ENCODE data around the gene C2CD4C.
"Not testable (repeated sequence)": the region's sequence is repeated elsewhere in the genome, so short reads cannot be mapped to it uniquely, and the experiment has no call there.

C2CD4C gene

GRCh38 chr19:362154-362553 is 46.8 kb downstream of the C2CD4C start:
- no peak for DNase-seq

- no peak for DNase-seq
These were observed 49.4 kb downstream of the C2CD4C start for GRCh38 chr19:359653-359925.

DNA sequence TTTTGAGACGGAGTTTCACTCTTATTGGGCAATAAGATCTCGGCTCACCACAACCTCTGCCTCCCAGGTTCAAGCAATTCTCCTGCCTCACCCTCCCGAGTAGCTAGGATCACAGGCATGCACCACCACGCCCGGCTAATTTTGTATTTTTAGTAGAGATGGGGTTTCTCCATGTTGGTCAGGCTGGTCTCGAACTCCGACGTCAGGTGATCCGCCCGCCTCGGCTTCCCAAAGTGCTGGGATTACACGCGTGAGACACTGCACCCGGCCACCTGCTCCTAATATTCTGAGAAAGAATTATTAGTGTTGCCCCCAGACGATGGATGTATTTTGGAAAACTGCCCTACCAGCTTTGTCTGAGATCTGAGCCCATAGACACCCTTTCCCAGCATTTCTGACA is 53.4 kb downstream of the C2CD4C start:
- DNase-seq, result not testable (repeated sequence)

All from DMS53 (cell line).